CD1c-positive myeloid dendritic cell (primary cell): Measurements from ENCODE around the gene IL9.

Source experiments
- DNase-seq: peaks from one replicate; pipeline ENCODE4 v3.0.0-alpha.2; 2016; ENCODE audit errors: extremely low spot score

IL9 gene

GRCh38 chr5:135891268-135891667, 4.4 kb downstream of the IL9 start:
- DNase-seq, result no peak

GRCh38 chr5:135890867-135891266, 4.8 kb downstream of the IL9 start:
- no peak for DNase-seq

GRCh38 chr5:135890296-135890695, 5.3 kb downstream of the IL9 start:
- DNase-seq, result no peak

GRCh38 chr5:135887881-135888614, 7.6 kb downstream of the IL9 start:
- no peak for DNase-seq

GRCh38 chr5:135887447-135887864, 8.2 kb downstream of the IL9 start:
- peak; percentile 77 for DNase-seq

- no peak for DNase-seq
Observed at GRCh38 chr5:135886136-135886535, 9.5 kb downstream of the IL9 start.

GRCh38 chr5:135885031-135885430, 10.6 kb downstream of the IL9 start:
- DNase-seq, result no peak

GRCh38 chr5:135883441-135883840, 12.2 kb downstream of the IL9 start:
- DNase-seq, result no peak

- no peak for DNase-seq
Observed at GRCh38 chr5:135883026-135883425, 12.6 kb downstream of the IL9 start.

- DNase-seq, result no peak
Observed at GRCh38 chr5:135881819-135882218, 13.8 kb downstream of the IL9 start.

GRCh38 chr5:135881244-135881643, 14.4 kb downstream of the IL9 start:
- no peak for DNase-seq

GRCh38 chr5:135880801-135881200, 14.8 kb downstream of the IL9 start:
- no peak for DNase-seq

GRCh38 chr5:135880278-135880677, 15.4 kb downstream of the IL9 start:
- DNase-seq, result no peak

- DNase-seq, result no peak
Observed at GRCh38 chr5:135879591-135879990, 16.1 kb downstream of the IL9 start.

GRCh38 chr5:135878156-135878620, 17.5 kb downstream of the IL9 start:
- DNase-seq, result no peak

GRCh38 chr5:135877570-135878155, 18.0 kb downstream of the IL9 start:
- no peak for DNase-seq

GRCh38 chr5:135876146-135876545, 19.5 kb downstream of the IL9 start:
- DNase-seq, result peak; percentile 83

- no peak for DNase-seq
Observed at GRCh38 chr5:135875567-135875966, 20.1 kb downstream of the IL9 start.

- no peak for DNase-seq
Observed at GRCh38 chr5:135874461-135874860, 21.2 kb downstream of the IL9 start.

GRCh38 chr5:135873831-135874230, 21.8 kb downstream of the IL9 start:
- no peak for DNase-seq

GRCh38 chr5:135871268-135871915, 24.2 kb downstream of the IL9 start:
- DNase-seq, result no peak

GRCh38 chr5:135869935-135870334, 25.7 kb downstream of the IL9 start:
- no peak for DNase-seq

- no peak for DNase-seq
Observed at GRCh38 chr5:135869276-135869675, 26.4 kb downstream of the IL9 start.
